Ascending aorta (tissue), 2 donors: ENCODE measurements around the gene PRKCA. TPM values are rescaled to one million over a fixed set of nuclear protein-coding genes. Genes with fewer than 3 reads are reported as not detected.

Experiments used
- DNase-seq, 2 donors: peaks; one replicate each; pipeline ENCODE4 v3.0.0-alpha.2; 2019; ENCODE audit warnings: low spot score in 2 of 2
- H3K27ac ChIP-seq, 2 donors: fragments of 200-600 bp; sonication (generic); one replicate each; pipeline ENCODE4 v1.5.1; 2016 to 2017; ENCODE audit warnings: mild to moderate bottlenecking in 1 of 2
- H3K27me3 ChIP-seq: fragments of 200-600 bp; sonication (generic); one replicate; pipeline ENCODE4 v1.5.1; 2017
- H3K36me3 ChIP-seq, 2 donors: fragments of 200-600 bp; sonication (generic); one replicate each; pipeline ENCODE4 v1.5.1; 2016
- H3K4me1 ChIP-seq, 2 donors: fragments of 200-600 bp; sonication (generic); one replicate each; pipeline ENCODE4 v1.5.1; 2016 to 2017; ENCODE audit warnings: mild to moderate bottlenecking in 1 of 2
- H3K4me3 ChIP-seq, 2 donors: fragments of 200-600 bp; sonication (generic); one replicate each; pipeline ENCODE4 v1.5.1; 2016 to 2017; ENCODE audit warnings: mild to moderate bottlenecking in 1 of 2
- H3K9me3 ChIP-seq, 2 donors: fragments of 200-600 bp; sonication (generic); one replicate each; pipeline ENCODE4 v1.5.1; 2016
- intact Hi-C: fragments of 100-400 bp; cut with DNase I; formaldehyde crosslinking; loops from one replicate; pipeline ENCODE4 v1.15.1; 2023
- total RNA-seq: library from RNA; depleted of rRNA; stranded (reverse); fragments of >200 nt; gene quantifications from one replicate; pipeline ENCODE4 v1.1.0, GENCODE V29; 2016
- TF ChIP-seq, protein P1 (sequence below), 3 experiments: fragments of 200-600 bp in 2 of 3; fragments of 450-650 bp in 1 of 3; sonication (generic) in 2 of 3; IDR thresholded peaks; one replicate each; pipeline ENCODE4 v1.5.1; 2016 to 2019; ENCODE audit warnings: antibody characterized with exemption in 3 of 3, mild to moderate bottlenecking in 1 of 3, moderate library complexity in 1 of 3

Gene PRKCA
- total RNA-seq, 1 donor from 2014 or later: 3.2 TPM

DNA sequence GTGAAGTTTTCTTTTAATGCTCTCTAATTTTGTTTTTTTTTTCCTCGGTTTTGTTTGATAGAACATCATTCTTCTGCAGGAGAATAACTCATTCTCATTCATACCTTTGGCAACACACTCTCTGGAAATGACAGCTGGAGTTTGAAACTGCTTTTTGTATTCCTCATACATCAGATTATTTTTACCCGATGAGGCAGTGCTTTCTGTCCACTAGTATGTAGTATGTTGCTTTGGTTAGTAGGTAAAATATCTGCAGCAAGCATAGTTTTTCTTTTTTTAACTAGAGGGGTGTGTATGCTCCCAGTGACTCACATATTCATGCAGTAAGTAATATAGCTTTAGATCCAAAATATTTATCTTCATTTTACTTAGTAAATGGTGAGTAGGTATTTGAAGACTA lies 6.4 kb downstream of the PRKCA start:
- intact Hi-C loops: loop anchor here (10.0 kb wide), 1 partner anchor 1344 kb away; no protein-coding TSS in a partner anchor

DNA sequence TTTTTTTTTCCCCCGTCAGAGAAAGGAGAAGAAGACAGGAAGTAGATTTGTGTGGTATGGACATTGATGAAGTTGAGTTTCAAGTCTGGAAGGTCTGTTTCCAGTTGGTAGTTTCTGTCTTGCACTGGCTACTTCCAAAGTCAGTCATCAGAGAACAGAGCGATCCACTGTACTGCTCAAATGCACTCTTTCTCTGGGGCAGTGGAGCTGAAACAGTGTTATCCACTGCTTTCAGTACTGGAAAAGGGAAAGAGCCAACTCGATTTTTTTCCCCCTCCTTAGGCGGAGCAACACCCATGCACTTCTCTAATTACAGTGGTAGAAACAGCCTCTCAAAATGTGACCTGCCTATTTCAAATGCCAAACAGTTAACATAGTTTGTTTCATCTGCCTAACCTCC lies 7.4 kb downstream of the PRKCA start:
- no peaks in the 10 kb centered on the region for H3K4me1 ChIP-seq
- intact Hi-C loops: loop anchor here (10.0 kb wide), 1 partner anchor 1345 kb away; no protein-coding TSS in a partner anchor
- no peak overlapping the region for H3K27ac ChIP-seq
- no peaks in the 10 kb centered on the region for H3K36me3 ChIP-seq
- H3K27me3 ChIP-seq: no peaks in the 10 kb centered on the region
- DNase-seq: no peak
- H3K4me3 ChIP-seq: no peak overlapping the region
- H3K9me3 ChIP-seq: no peaks in the 10 kb centered on the region
- TF ChIP-seq, protein P1, sequence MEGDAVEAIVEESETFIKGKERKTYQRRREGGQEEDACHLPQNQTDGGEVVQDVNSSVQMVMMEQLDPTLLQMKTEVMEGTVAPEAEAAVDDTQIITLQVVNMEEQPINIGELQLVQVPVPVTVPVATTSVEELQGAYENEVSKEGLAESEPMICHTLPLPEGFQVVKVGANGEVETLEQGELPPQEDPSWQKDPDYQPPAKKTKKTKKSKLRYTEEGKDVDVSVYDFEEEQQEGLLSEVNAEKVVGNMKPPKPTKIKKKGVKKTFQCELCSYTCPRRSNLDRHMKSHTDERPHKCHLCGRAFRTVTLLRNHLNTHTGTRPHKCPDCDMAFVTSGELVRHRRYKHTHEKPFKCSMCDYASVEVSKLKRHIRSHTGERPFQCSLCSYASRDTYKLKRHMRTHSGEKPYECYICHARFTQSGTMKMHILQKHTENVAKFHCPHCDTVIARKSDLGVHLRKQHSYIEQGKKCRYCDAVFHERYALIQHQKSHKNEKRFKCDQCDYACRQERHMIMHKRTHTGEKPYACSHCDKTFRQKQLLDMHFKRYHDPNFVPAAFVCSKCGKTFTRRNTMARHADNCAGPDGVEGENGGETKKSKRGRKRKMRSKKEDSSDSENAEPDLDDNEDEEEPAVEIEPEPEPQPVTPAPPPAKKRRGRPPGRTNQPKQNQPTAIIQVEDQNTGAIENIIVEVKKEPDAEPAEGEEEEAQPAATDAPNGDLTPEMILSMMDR (IDR thresholded peaks at IDR 0.05): no peak

More for the DNA sequence above, 6.4 kb downstream of the PRKCA start:
- Histone ChIP-seq H3K27me3 (no peaks in the 10 kb centered on the region), H3K4me3 (no peak overlapping the region), H3K27ac (no peak overlapping the region), H3K36me3 (no peaks in the 10 kb centered on the region), H3K4me1 (no peaks in the 10 kb centered on the region), H3K9me3 (no peaks in the 10 kb centered on the region)
- TF ChIP-seq, protein P1 (IDR thresholded peaks at IDR 0.05): no peak
- no peak for DNase-seq

DNA sequence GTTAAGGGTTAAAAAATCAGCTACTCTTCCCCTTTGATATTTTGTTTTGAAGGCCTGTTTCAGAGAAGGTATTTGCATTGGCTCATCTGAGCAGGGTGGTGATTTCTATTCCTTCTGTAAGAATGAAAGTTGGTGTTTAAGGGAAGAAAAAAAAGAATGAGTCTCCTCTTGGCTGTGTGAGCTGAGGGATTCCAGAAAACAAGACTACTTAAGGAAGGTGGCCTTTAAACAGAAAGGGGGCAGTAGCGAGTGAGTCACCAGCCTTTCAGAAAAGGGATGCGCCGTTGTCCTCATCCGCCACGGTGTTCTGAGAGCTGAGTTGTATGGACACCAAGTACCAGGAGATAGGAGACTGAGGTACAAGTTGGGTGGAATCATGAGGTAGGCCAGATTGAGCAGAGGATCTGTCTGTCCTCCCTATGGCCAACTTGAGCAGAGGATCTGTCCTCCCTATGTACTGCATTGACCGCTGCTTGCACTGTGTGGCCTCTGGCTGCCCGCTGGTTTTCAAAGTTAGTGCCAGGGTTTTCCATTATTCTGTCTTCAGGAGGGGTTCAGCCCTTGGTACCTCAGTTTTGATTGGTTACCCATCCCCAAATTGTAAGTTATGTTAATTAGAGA lies 8.2 kb downstream of the PRKCA start:
- Histone ChIP-seq H3K9me3 (no peaks in the 10 kb centered on the region), H3K27ac (no peak overlapping the region), H3K36me3 (no peaks in the 10 kb centered on the region), H3K4me3 (no peak overlapping the region), H3K27me3 (no peaks in the 10 kb centered on the region), H3K4me1 (no peaks in the 10 kb centered on the region)
- TF ChIP-seq, protein P1 (IDR thresholded peaks at IDR 0.05): no peak
- no peak for DNase-seq
- intact Hi-C loops: no loop called here

DNA sequence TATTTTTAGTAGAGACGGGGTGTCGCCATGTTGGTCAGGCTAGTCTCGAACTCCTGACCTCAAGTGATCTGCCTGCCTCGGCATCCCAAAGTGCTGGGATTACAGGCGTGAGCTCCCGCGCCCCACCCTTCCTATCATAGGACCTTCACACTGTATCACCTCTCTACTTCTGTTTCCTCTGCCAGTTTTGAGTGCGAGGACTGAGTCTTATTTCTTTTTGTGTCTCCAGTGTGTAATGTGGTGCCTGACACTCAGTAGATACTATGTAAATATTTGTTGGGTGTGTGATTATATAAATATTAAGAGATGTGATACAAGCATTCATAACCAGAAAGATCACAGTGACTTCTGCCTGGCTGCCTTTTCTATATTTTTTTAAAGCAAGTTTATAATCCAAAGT lies 10.5 kb downstream of the PRKCA start:
- Histone ChIP-seq H3K4me3 (no peak overlapping the region), H3K4me1 (no peaks in the 10 kb centered on the region), H3K27ac (no peak overlapping the region)

DNA sequence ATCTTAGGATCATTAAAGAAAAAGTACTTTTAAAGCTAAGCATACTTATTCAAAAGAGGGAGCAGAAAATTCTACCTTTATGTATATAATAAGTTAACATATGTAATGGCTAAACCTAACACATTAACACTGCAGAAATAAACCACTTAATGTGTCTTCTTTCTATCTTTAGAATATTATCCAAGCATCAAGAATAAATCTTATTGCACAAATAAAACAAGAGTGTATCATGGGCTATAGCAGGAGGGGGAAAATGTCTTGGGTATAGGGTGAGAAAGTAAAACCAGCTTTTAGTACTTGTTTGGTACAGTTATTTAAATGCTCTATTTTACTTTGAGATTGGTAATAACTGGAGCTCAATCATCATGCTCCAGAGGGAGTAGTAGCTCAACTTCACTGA lies 10.9 kb downstream of the PRKCA start:
- intact Hi-C loops: no loop called here
- Histone ChIP-seq H3K27me3 (no peaks in the 10 kb centered on the region), H3K27ac (no peak overlapping the region), H3K4me1 (no peaks in the 10 kb centered on the region), H3K4me3 (no peak overlapping the region), H3K9me3 (no peaks in the 10 kb centered on the region), H3K36me3 (no peaks in the 10 kb centered on the region)
- DNase-seq: no peak
- TF ChIP-seq, protein P1 (IDR thresholded peaks at IDR 0.05): no peak

More for the DNA sequence above, 10.5 kb downstream of the PRKCA start:
- intact Hi-C loops: no loop called here
- no peaks in the 10 kb centered on the region for H3K9me3 ChIP-seq
- no peaks in the 10 kb centered on the region for H3K36me3 ChIP-seq
- H3K27me3 ChIP-seq: no peaks in the 10 kb centered on the region
- DNase-seq: no peak
- TF ChIP-seq, protein P1 (IDR thresholded peaks at IDR 0.05): no peak
